ENCODE data around the gene MBNL2. TPM values are rescaled to one million over a fixed set of nuclear protein-coding genes. Genes with fewer than 3 reads are reported as not detected.
A peak's percentile ranks its signal among the peaks of the same experiment; 100 is the strongest.

MBNL2 gene
- total and polyA plus RNA-seq, 4 donors: 13.3 to 108 (median 39.3) TPM

- Histone ChIP-seq H3K4me1 (ENCODE audit: control insufficient read depth in 5 of 5, insufficient read depth in 5 of 5, low read length in 5 of 5) (peaks cover 17 to 90% (median 55%) of the 10 kb centered on the region in 5 donors), H3K4me3 (no peak overlapping the region), H3K9ac (ENCODE audit: insufficient read depth in 1 of 2, low read length in 2 of 2) (peak overlapping the region; percentile 40 to 72), H3K27ac (ENCODE audit: low read depth in 1 of 2, low read length in 1 of 2) (peak overlapping the region in 1 of 2 donors; percentile 51), H3K27me3 (ENCODE audit: control insufficient read depth in 3 of 3, insufficient read depth in 3 of 3, low read length in 2 of 3) (no peaks in the 10 kb centered on the region), H3K9me3 (ENCODE audit: control insufficient read depth in 4 of 4, insufficient read depth in 3 of 4, low read length in 3 of 4) (no peaks in the 10 kb centered on the region), H3K36me3 (ENCODE audit: control insufficient read depth in 4 of 4, insufficient read depth in 4 of 4, low read length in 4 of 4) (peaks cover 0 to 17% (median 5%) of the 10 kb centered on the region in 4 donors)
- ATAC-seq (ENCODE audit: insufficient read depth, low FRiP score) (no peak), DNase-seq (peak in 1 of 3 donors; percentile 39)
- WGBS, 2 donors: 46 to 66% methylated on average over 8 of the region's 8 CpGs
- no peak for TF ChIP-seq CTCF (IDR thresholded peaks at IDR 0.05; ENCODE audit: control extremely low read depth, extremely low read depth)
Observed at GRCh38 chr13:97243915-97244781, 22.0 kb downstream of the MBNL2 start.

- H3K36me3 ChIP-seq (ENCODE audit: control insufficient read depth in 4 of 4, insufficient read depth in 4 of 4, low read length in 4 of 4): peaks cover 0 to 14% (median 5%) of the 10 kb centered on the region in 4 donors
- DNase-seq (peak in 1 of 3 donors; percentile 37), ATAC-seq (ENCODE audit: insufficient read depth, low FRiP score) (no peak)
- no peaks in the 10 kb centered on the region for H3K27me3 ChIP-seq (ENCODE audit: control insufficient read depth in 3 of 3, insufficient read depth in 3 of 3, low read length in 2 of 3)
- H3K4me3 ChIP-seq: no peak overlapping the region
- peak overlapping the region in 1 of 2 donors; percentile 21 for H3K27ac ChIP-seq (ENCODE audit: low read depth in 1 of 2, low read length in 1 of 2)
- H3K4me1 ChIP-seq (ENCODE audit: control insufficient read depth in 5 of 5, insufficient read depth in 5 of 5, low read length in 5 of 5): peaks cover 15 to 90% (median 49%) of the 10 kb centered on the region in 5 donors
- no peak overlapping the region for H3K9ac ChIP-seq (ENCODE audit: insufficient read depth in 1 of 2, low read length in 2 of 2)
- TF ChIP-seq CTCF (IDR thresholded peaks at IDR 0.05; ENCODE audit: control extremely low read depth, extremely low read depth): no peak
- H3K9me3 ChIP-seq (ENCODE audit: control insufficient read depth in 4 of 4, insufficient read depth in 3 of 4, low read length in 3 of 4): no peaks in the 10 kb centered on the region
Observed at GRCh38 chr13:97245011-97245410, 22.9 kb downstream of the MBNL2 start.

- 59 to 67% methylated on average over 7 of the region's 7 CpGs for WGBS, 2 donors
- Histone ChIP-seq H3K9ac (ENCODE audit: insufficient read depth in 1 of 2, low read length in 2 of 2) (peak overlapping the region in 1 of 2 donors; percentile 36), H3K4me1 (ENCODE audit: control insufficient read depth in 5 of 5, insufficient read depth in 5 of 5, low read length in 5 of 5) (peaks cover 9 to 92% (median 40%) of the 10 kb centered on the region in 5 donors), H3K9me3 (ENCODE audit: control insufficient read depth in 4 of 4, insufficient read depth in 3 of 4, low read length in 3 of 4) (no peaks in the 10 kb centered on the region), H3K36me3 (ENCODE audit: control insufficient read depth in 4 of 4, insufficient read depth in 4 of 4, low read length in 4 of 4) (peaks cover 0 to 8% (median 2%) of the 10 kb centered on the region in 4 donors), H3K4me3 (no peak overlapping the region), H3K27ac (ENCODE audit: low read depth in 1 of 2, low read length in 1 of 2) (peak overlapping the region; percentile 53 to 61), H3K27me3 (ENCODE audit: control insufficient read depth in 3 of 3, insufficient read depth in 3 of 3, low read length in 2 of 3) (no peaks in the 10 kb centered on the region)
- DNase-seq: peak in 2 of 3 donors; percentile 66 to 68
- TF ChIP-seq CTCF (IDR thresholded peaks at IDR 0.05; ENCODE audit: control extremely low read depth, extremely low read depth): no peak
- ATAC-seq (ENCODE audit: insufficient read depth, low FRiP score): no peak
Observed at GRCh38 chr13:97246596-97247158, 24.5 kb downstream of the MBNL2 start.
